ENCODE measurements around the gene ANKRD13C.

Gene ANKRD13C
- total RNA-seq: 53.1 to 90.2 (median 83.9) reads per million in 9 experiments

DNA sequence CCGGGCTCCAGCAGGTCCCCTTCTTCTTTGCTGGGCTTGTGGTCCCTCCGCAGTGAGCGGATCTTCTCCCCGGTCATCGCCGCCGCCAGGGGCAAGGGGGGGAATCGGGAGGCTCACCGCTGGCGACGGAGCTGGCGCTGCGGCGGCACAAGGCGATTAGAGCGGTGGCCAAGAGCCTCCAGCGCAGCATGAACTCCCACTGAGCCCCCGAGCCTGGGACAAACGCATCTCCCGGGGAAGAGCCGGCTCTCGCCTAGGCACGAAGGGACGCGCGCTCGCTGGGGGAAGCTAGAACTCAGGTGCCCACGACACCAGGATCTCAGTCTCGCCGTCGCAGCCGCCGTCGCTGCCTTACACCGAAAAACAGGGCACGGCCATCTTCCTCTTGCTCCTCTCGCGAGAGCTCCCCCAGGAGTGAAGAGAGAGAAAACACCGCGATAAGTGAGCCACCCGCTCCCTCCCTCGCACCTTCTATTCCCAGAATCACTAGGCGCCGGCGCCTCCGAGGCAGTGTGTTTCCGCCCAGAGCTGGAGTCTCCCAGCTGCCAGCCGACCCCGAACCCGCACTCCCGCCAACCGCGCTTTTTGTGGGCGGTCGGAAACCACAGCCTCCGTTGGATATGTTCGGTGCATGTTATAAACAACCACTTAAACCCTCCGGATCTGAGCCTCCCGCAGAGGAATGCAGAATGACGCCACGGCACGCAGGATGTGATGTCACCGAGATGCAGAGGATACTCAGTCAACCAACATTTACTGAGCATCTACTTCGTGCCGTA lies at the start of gene ANKRD13C:
TSS of gene ANKRD13C (minus strand) at position 391 of the 779 bp plus-strand sequence. CDS start at position 77, 314 bp downstream.
- Mint-ChIP-seq H3K9me3 (no peaks in the 10 kb centered on the region), H3K36me3 (ENCODE audit: insufficient read depth) (peaks cover 24% of the 10 kb centered on the region), H3K27me3 (no peaks in the 10 kb centered on the region), H3K4me1 (ENCODE audit: low read depth in 2 of 2) (peaks cover 25 to 39% of the 10 kb centered on the region in 2 donors), H3K27ac (peak within 1 kb of the TSS; percentile 99 to 100), H3K4me3 (peak within 1 kb of the TSS; percentile 92 to 98)
- peak; percentile 85 for ATAC-seq (replicated peaks)
- DNase-seq: peak; percentile 85 to 91 (median 87)

- H3K27ac Mint-ChIP-seq: no peak overlapping the region
- no peak overlapping the region for H3K4me3 Mint-ChIP-seq
- H3K27me3 Mint-ChIP-seq: peaks cover 27 to 47% of the 10 kb centered on the region in 2 donors
- H3K4me1 Mint-ChIP-seq (ENCODE audit: low read depth in 2 of 2): no peaks in the 10 kb centered on the region
- DNase-seq (no peak), ATAC-seq (replicated peaks) (no peak)
- H3K9me3 Mint-ChIP-seq: no peaks in the 10 kb centered on the region
- H3K36me3 Mint-ChIP-seq (ENCODE audit: insufficient read depth): no peaks in the 10 kb centered on the region
Measured at GRCh38 chr1:70403759-70404158, 49.2 kb upstream of the ANKRD13C start.

- no peaks in the 10 kb centered on the region for H3K4me1 Mint-ChIP-seq (ENCODE audit: low read depth in 2 of 2)
- no peaks in the 10 kb centered on the region for H3K36me3 Mint-ChIP-seq (ENCODE audit: insufficient read depth)
- H3K27me3 Mint-ChIP-seq: peaks cover 25 to 43% of the 10 kb centered on the region in 2 donors
- no peaks in the 10 kb centered on the region for H3K9me3 Mint-ChIP-seq
- H3K4me3 Mint-ChIP-seq: no peak overlapping the region
- ATAC-seq (replicated peaks): no peak
- no peak for DNase-seq
- no peak overlapping the region for H3K27ac Mint-ChIP-seq
Measured at GRCh38 chr1:70401974-70402373, 47.5 kb upstream of the ANKRD13C start.

DNA sequence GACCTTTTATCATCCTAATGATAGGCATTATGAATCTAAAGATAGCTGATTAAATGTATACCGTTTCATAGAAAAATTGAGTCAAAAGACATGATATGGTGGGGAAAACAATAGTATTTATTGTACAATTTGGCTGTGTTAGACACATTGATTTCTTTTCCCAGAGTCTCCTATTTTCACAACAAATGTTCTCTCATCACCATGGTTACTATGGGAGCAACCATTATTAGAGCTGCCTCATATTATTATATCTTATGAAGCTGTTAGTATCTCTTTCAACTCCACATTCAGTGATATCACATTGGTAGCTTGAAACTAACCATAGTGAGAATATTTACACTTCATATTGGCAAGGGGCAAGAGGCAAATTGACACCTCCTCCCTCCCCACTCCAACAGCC lies 45.8 kb upstream of the ANKRD13C start:
- Mint-ChIP-seq H3K9me3 (no peaks in the 10 kb centered on the region), H3K36me3 (ENCODE audit: insufficient read depth) (no peaks in the 10 kb centered on the region), H3K4me3 (no peak overlapping the region), H3K4me1 (ENCODE audit: low read depth in 2 of 2) (no peaks in the 10 kb centered on the region), H3K27me3 (peaks cover 25 to 28% of the 10 kb centered on the region in 2 donors), H3K27ac (no peak overlapping the region)
- ATAC-seq (replicated peaks) (no peak), DNase-seq (no peak)

DNA sequence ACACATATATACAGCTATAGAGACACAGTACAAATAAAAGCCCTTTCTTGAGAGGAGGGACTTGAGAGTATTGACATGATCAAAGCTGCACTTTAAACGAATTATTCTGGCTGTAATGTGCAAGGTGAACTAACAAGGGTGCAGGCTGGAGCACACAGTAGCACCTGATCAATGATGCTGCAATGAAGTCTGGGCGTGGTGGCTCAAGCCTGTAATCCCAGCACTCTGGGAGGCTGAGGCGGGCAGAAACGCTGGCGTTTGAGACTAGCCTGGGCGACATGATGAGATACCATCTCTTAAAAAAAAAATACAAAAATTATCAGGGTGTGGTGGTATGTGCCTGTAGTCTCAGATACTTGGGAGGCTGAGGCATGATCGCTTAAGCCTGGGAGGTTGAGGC lies 42.5 kb upstream of the ANKRD13C start:
- Mint-ChIP-seq H3K36me3 (ENCODE audit: insufficient read depth) (no peaks in the 10 kb centered on the region), H3K9me3 (no peaks in the 10 kb centered on the region), H3K4me3 (no peak overlapping the region), H3K4me1 (ENCODE audit: low read depth in 2 of 2) (no peaks in the 10 kb centered on the region), H3K27ac (peak overlapping the region in 1 of 2 donors; percentile 6), H3K27me3 (peaks cover 22 to 31% of the 10 kb centered on the region in 2 donors)
- no peak for ATAC-seq (replicated peaks)
- no peak for DNase-seq

DNA sequence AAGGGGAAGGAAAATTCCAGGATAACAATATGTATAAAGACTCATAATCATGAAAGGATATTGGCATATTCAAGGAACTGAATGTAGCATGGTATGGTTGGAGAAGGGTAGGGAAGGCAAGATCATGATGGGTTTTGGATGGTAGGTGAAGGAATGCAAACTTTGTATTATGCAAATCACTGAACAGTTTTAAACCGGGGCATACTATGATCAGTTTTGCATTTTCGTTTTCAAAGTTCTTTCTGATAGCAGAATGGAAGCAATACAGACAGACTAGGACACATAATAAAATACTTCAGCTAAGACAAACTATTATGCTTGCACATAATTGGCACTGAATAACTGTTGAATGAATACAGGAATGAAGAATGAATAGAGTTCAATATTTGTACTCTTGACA lies 42.1 kb upstream of the ANKRD13C start:
- no peak overlapping the region for H3K4me3 Mint-ChIP-seq
- H3K4me1 Mint-ChIP-seq (ENCODE audit: low read depth in 2 of 2): no peaks in the 10 kb centered on the region
- H3K36me3 Mint-ChIP-seq (ENCODE audit: insufficient read depth): no peaks in the 10 kb centered on the region
- no peak overlapping the region for H3K27ac Mint-ChIP-seq
- ATAC-seq (replicated peaks) (no peak), DNase-seq (no peak)
- peaks cover 22 to 31% of the 10 kb centered on the region in 2 donors for H3K27me3 Mint-ChIP-seq
- no peaks in the 10 kb centered on the region for H3K9me3 Mint-ChIP-seq

GRCh38 chr1:70392626-70393025 lies 38.1 kb upstream of the ANKRD13C start:
- no peaks in the 10 kb centered on the region for H3K9me3 Mint-ChIP-seq
- H3K36me3 Mint-ChIP-seq (ENCODE audit: insufficient read depth): no peaks in the 10 kb centered on the region
- ATAC-seq (replicated peaks) (no peak), DNase-seq (no peak)
- H3K4me1 Mint-ChIP-seq (ENCODE audit: low read depth in 2 of 2): no peaks in the 10 kb centered on the region
- H3K27me3 Mint-ChIP-seq: peaks cover 18 to 42% of the 10 kb centered on the region in 2 donors
- H3K4me3 Mint-ChIP-seq: no peak overlapping the region
- H3K27ac Mint-ChIP-seq: no peak overlapping the region

DNA sequence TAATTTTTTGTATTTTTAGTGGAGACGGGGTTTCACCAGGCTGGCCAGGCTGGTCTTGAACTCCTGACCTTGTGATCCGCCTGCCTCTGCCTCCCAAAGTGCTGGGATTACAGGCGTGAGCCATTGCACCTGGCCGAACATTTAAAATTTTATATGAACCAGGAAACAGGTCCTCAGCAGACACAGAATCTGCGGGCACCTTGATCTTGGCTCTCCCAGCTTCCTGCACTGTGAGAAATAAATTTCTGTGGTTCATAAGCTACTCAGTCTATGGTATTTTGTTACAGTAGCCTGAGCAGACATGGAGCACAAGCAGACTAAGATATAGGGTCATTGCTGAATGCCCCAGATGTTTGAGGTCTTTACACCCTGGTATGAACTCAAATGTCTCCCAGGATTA lies 33.0 kb upstream of the ANKRD13C start:
- DNase-seq: no peak
- Mint-ChIP-seq H3K9me3 (no peaks in the 10 kb centered on the region), H3K4me1 (ENCODE audit: low read depth in 2 of 2) (no peaks in the 10 kb centered on the region), H3K4me3 (no peak overlapping the region), H3K36me3 (ENCODE audit: insufficient read depth) (no peaks in the 10 kb centered on the region), H3K27ac (no peak overlapping the region), H3K27me3 (peaks cover 20 to 40% of the 10 kb centered on the region in 2 donors)
- ATAC-seq (replicated peaks): no peak

DNA sequence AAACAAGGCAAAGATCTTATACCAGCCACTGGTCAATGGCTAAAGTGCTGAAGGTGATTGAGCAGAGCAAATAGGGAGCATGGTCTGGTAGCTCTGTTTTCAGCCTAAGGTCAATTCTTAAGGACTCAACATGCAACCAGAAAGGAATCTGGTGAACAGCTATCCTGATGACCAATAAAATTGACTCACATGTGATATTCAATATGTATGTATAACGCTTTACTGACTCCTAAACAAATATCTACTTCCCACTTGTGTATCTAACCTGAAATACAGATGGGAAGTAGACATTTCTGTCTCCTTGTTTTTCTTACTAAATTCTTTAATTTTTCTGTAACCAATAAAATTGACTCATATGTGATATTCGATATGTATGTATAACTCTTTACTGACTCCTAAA lies 31.6 kb upstream of the ANKRD13C start:
- H3K4me1 Mint-ChIP-seq (ENCODE audit: low read depth in 2 of 2): no peaks in the 10 kb centered on the region
- DNase-seq (no peak), ATAC-seq (replicated peaks) (no peak)
- no peaks in the 10 kb centered on the region for H3K36me3 Mint-ChIP-seq (ENCODE audit: insufficient read depth)
- no peaks in the 10 kb centered on the region for H3K9me3 Mint-ChIP-seq
- H3K4me3 Mint-ChIP-seq: no peak overlapping the region
- no peak overlapping the region for H3K27ac Mint-ChIP-seq
- peaks cover 20 to 45% of the 10 kb centered on the region in 2 donors for H3K27me3 Mint-ChIP-seq

GRCh38 chr1:70385477-70385876 lies 31.0 kb upstream of the ANKRD13C start:
- DNase-seq (no peak), ATAC-seq (replicated peaks) (no peak)
- Mint-ChIP-seq H3K4me1 (ENCODE audit: low read depth in 2 of 2) (no peaks in the 10 kb centered on the region), H3K4me3 (no peak overlapping the region), H3K9me3 (no peaks in the 10 kb centered on the region), H3K27ac (no peak overlapping the region), H3K36me3 (ENCODE audit: insufficient read depth) (no peaks in the 10 kb centered on the region), H3K27me3 (peaks cover 20 to 45% of the 10 kb centered on the region in 2 donors)

DNA sequence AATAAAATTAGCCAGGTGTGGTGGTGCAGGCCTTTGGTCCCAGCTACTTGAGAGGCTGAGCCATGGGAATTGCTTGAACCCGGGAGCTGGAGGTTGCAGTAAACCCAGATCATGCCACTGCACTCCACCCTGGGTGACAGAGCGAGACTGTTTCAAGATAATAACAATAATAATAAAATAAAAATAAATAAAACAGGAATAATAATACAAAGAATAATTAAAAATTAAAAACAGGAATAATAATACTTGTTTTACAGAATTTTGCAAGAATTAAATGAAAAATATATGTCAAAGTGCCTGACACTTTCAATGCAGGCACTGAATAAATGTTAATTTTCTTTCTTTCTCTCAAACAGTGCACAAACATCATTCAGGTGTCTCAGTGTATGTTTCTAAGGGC lies 30.0 kb upstream of the ANKRD13C start:
- H3K4me3 Mint-ChIP-seq: no peak overlapping the region
- no peak overlapping the region for H3K27ac Mint-ChIP-seq
- H3K9me3 Mint-ChIP-seq: no peaks in the 10 kb centered on the region
- no peaks in the 10 kb centered on the region for H3K36me3 Mint-ChIP-seq (ENCODE audit: insufficient read depth)
- no peak for ATAC-seq (replicated peaks)
- no peaks in the 10 kb centered on the region for H3K4me1 Mint-ChIP-seq (ENCODE audit: low read depth in 2 of 2)
- peaks cover 19 to 42% of the 10 kb centered on the region in 2 donors for H3K27me3 Mint-ChIP-seq
- DNase-seq: no peak

GRCh38 chr1:70383483-70383882 lies 29.0 kb upstream of the ANKRD13C start:
- ATAC-seq (replicated peaks) (no peak), DNase-seq (no peak)
- Mint-ChIP-seq H3K4me3 (no peak overlapping the region), H3K4me1 (ENCODE audit: low read depth in 2 of 2) (no peaks in the 10 kb centered on the region), H3K36me3 (ENCODE audit: insufficient read depth) (no peaks in the 10 kb centered on the region), H3K27ac (no peak overlapping the region), H3K27me3 (peaks cover 14 to 34% of the 10 kb centered on the region in 2 donors), H3K9me3 (no peaks in the 10 kb centered on the region)

DNA sequence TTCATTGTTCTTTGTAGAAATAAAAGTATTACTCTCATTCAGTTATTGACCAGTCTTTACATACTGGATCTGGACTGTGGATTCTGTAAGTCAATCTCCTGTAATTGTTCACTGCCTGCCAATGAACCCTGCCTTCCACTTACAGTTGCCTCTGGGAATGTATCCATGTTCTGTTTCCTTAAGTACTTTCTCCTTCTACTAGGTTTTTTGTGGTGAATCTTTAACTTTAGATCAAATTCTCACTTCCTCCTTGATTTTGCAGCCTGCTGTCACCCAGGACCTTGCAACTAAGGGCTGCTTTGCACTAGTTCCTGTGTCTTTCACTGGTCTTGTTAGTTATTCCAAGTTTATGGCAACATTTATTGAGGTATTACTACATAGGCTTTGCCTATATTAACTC lies 28.2 kb upstream of the ANKRD13C start:
- ATAC-seq (replicated peaks): no peak
- no peak overlapping the region for H3K27ac Mint-ChIP-seq

GRCh38 chr1:70376196-70376595 lies 21.7 kb upstream of the ANKRD13C start:
- Mint-ChIP-seq H3K4me3 (no peak overlapping the region), H3K36me3 (ENCODE audit: insufficient read depth) (no peaks in the 10 kb centered on the region), H3K27me3 (no peaks in the 10 kb centered on the region), H3K4me1 (ENCODE audit: low read depth in 2 of 2) (no peaks in the 10 kb centered on the region), H3K27ac (no peak overlapping the region), H3K9me3 (no peaks in the 10 kb centered on the region)
- ATAC-seq (replicated peaks): no peak
- no peak for DNase-seq

More for the DNA sequence above, 28.2 kb upstream of the ANKRD13C start:
- Mint-ChIP-seq H3K27me3 (peaks cover 14 to 28% of the 10 kb centered on the region in 2 donors), H3K36me3 (ENCODE audit: insufficient read depth) (no peaks in the 10 kb centered on the region), H3K4me1 (ENCODE audit: low read depth in 2 of 2) (no peaks in the 10 kb centered on the region), H3K4me3 (no peak overlapping the region), H3K9me3 (no peaks in the 10 kb centered on the region)
- no peak for DNase-seq

All from effector memory CD8-positive, alpha-beta T cell (primary cell).